C4-2B (cell line): ENCODE results near the gene VASN.

Experiments used
- H3K27ac ChIP-seq: fragments of 450-650 bp; 2 replicates; pipeline ENCODE4 v1.5.1; 2017
- ZFX ChIP-seq: fragments of 450-650 bp; IDR thresholded peaks from 2 replicates; pipeline ENCODE4 v1.6.1; 2017
- TF ChIP-seq, protein P1 (sequence below): fragments of 450-650 bp; conservative IDR thresholded peaks from 2 replicates; pipeline ENCODE4 v1.5.1; 2017; ENCODE audit warnings: mild to moderate bottlenecking

VASN gene

GRCh38 chr16:4371357-4372000 is at the start of gene VASN:
Gene VASN, plus strand, starts transcription at chr16:4371848. Its CDS starts 9,030 bp downstream, at chr16:4380878.
- H3K27ac ChIP-seq, result peak within 1 kb of the TSS; percentile 85
- TF ChIP-seq, protein P1, sequence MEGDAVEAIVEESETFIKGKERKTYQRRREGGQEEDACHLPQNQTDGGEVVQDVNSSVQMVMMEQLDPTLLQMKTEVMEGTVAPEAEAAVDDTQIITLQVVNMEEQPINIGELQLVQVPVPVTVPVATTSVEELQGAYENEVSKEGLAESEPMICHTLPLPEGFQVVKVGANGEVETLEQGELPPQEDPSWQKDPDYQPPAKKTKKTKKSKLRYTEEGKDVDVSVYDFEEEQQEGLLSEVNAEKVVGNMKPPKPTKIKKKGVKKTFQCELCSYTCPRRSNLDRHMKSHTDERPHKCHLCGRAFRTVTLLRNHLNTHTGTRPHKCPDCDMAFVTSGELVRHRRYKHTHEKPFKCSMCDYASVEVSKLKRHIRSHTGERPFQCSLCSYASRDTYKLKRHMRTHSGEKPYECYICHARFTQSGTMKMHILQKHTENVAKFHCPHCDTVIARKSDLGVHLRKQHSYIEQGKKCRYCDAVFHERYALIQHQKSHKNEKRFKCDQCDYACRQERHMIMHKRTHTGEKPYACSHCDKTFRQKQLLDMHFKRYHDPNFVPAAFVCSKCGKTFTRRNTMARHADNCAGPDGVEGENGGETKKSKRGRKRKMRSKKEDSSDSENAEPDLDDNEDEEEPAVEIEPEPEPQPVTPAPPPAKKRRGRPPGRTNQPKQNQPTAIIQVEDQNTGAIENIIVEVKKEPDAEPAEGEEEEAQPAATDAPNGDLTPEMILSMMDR, result no peak

GRCh38 chr16:4322121-4323052 is 49.3 kb upstream of the VASN start:
- no peak overlapping the region for H3K27ac ChIP-seq
- no peak for TF ChIP-seq ZFX
- TF ChIP-seq, protein P1, result no peak

GRCh38 chr16:4323071-4323844 is 48.4 kb upstream of the VASN start:
- H3K27ac ChIP-seq, result no peak overlapping the region
- TF ChIP-seq, protein P1, result no peak
- no peak for TF ChIP-seq ZFX

- no peak overlapping the region for H3K27ac ChIP-seq
- TF ChIP-seq, protein P1, result no peak
- TF ChIP-seq ZFX, result no peak
These were observed 47.7 kb upstream of the VASN start for GRCh38 chr16:4323845-4324488.

GRCh38 chr16:4324492-4325252 is 47.0 kb upstream of the VASN start:
- no peak overlapping the region for H3K27ac ChIP-seq
- TF ChIP-seq, protein P1, result no peak
- no peak for TF ChIP-seq ZFX

DNA sequence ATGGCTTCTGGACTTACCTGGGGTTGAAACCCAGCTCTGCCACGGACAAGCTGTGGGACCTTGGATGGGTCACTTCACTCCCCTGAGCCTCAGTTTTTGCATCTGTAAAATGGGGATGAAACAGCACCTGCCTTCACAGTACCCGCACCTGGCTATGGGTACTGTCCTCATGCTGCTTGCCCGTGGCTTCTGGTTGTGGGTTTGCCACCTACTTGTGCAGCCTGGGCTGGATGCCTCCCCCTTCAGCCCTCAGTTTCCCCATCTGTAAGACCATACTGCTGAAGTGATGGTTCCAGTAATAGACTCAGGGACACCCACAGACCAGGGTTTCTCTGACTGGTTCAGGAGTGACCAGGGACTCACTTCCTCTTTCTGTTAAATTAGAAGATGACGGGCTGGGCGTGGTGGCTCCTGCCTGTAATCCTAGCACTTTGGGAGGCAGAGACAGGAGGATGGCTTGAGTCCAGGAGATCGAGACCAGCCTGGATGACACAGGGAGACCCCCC is 46.3 kb upstream of the VASN start:
- no peak for TF ChIP-seq ZFX
- TF ChIP-seq, protein P1, result no peak
- no peak overlapping the region for H3K27ac ChIP-seq
